GM19468 (cell line): ENCODE data around the gene NRIP1.

Experiments
- ATAC-seq: cut with Tn5 transposase; IDR thresholded peaks from one replicate; pipeline ENCODE4 v1.9.1; 2021; ENCODE audit warnings: mild to moderate bottlenecking, moderate library complexity, moderate number of reproducible peaks; ENCODE audit not compliant: unreplicated experiment; ENCODE audit errors: extremely low read depth

NRIP1 gene

GRCh38 chr21:14985306-14985705 is 79.5 kb downstream of the NRIP1 start:
- no peak for ATAC-seq

GRCh38 chr21:14982336-14982735 is 82.5 kb downstream of the NRIP1 start:
- ATAC-seq = no peak

GRCh38 chr21:14981246-14981645 is 83.6 kb downstream of the NRIP1 start:
- no peak for ATAC-seq

GRCh38 chr21:14979264-14979663 is 85.5 kb downstream of the NRIP1 start:
- no peak for ATAC-seq

- no peak for ATAC-seq
Observed at GRCh38 chr21:14977814-14978213, 87.0 kb downstream of the NRIP1 start.

GRCh38 chr21:14975136-14975919 is 89.5 kb downstream of the NRIP1 start:
- ATAC-seq = no peak

- no peak for ATAC-seq
Observed at GRCh38 chr21:14972678-14973077, 92.1 kb downstream of the NRIP1 start.

GRCh38 chr21:14968821-14969220 is 96.0 kb downstream of the NRIP1 start:
- ATAC-seq = no peak

GRCh38 chr21:14968029-14968428 is 96.8 kb downstream of the NRIP1 start:
- ATAC-seq = no peak

- no peak for ATAC-seq
Observed at GRCh38 chr21:14964621-14965020, 100.2 kb downstream of the NRIP1 start.

- ATAC-seq = no peak
Observed at GRCh38 chr21:14962217-14962616, 102.6 kb downstream of the NRIP1 start.

GRCh38 chr21:14961502-14961901 is 103.3 kb downstream of the NRIP1 start:
- ATAC-seq = no peak

- no peak for ATAC-seq
Observed at GRCh38 chr21:14959343-14959742, 105.5 kb downstream of the NRIP1 start.

GRCh38 chr21:14957836-14958235 is 107.0 kb downstream of the NRIP1 start:
- ATAC-seq = no peak

- ATAC-seq = no peak
Observed at GRCh38 chr21:14956807-14957206, 108.0 kb downstream of the NRIP1 start.

GRCh38 chr21:14955936-14956520 is 108.8 kb downstream of the NRIP1 start:
- ATAC-seq = no peak

GRCh38 chr21:14952916-14953315 is 111.9 kb downstream of the NRIP1 start:
- no peak for ATAC-seq

GRCh38 chr21:14949603-14950002 is 115.2 kb downstream of the NRIP1 start:
- ATAC-seq = no peak

- no peak for ATAC-seq
Observed at GRCh38 chr21:14947613-14948160, 117.1 kb downstream of the NRIP1 start.

GRCh38 chr21:14945176-14945575 is 119.6 kb downstream of the NRIP1 start:
- ATAC-seq = no peak

GRCh38 chr21:14943616-14944015 is 121.2 kb downstream of the NRIP1 start:
- ATAC-seq = no peak
